SK-N-SH (cell line): ENCODE data around the gene GRK3. TPM values are rescaled to one million over a fixed set of nuclear protein-coding genes. Genes with fewer than 3 reads are reported as not detected.

Experiments used
- CTCF ChIA-PET: fragments of 300-600, 350-600 bp; formaldehyde crosslinking; extraction: SDS; loops from one replicate; lab custom pipeline; 2021; lab: Yijun Ruan, JAX
- POLR2A ChIA-PET: fragments of 350-600 bp; sonication (Branson Sonifier 250); formaldehyde crosslinking; extraction: SDS; loops from one replicate; lab custom pipeline; 2020; ENCODE audit warnings: antibody characterized with exemption, inconsistent platforms; lab: Yijun Ruan, JAX
- DNase-seq: peaks from one replicate; pipeline ENCODE4 v3.0.0; 2012
- H2AFZ ChIP-seq: fragments of 200-600 bp; sonication (generic); 2 replicates; pipeline ENCODE4 v1.8.1; 2016; ENCODE audit warnings: antibody characterized with exemption, mild to moderate bottlenecking, low read depth
- H3F3A ChIP-seq: fragments of 200-600 bp; sonication (generic); replicated peaks from 2 replicates; pipeline ENCODE3; 2016; ENCODE audit warnings: antibody characterized with exemption, mild to moderate bottlenecking; ENCODE audit not compliant: insufficient read depth
- H3K27ac ChIP-seq, 2 experiments: fragments of 200-500 bp in 1 of 2; fragments of 200-600 bp in 1 of 2; sonication (Bioruptor generic) in 1 of 2; sonication (generic), shearing (Covaris generic) in 1 of 2; 2 replicates each; pipeline versions ENCODE4 v1.5.1 to v1.6.1; 2014 to 2016; ENCODE audit warnings: low read depth in 2 of 2, inconsistent platforms in 1 of 2, low read length in 1 of 2, mild to moderate bottlenecking in 1 of 2, mixed read lengths in 1 of 2
- H3K27me3 ChIP-seq: fragments of 200-600 bp; sonication (generic), shearing (Covaris generic); 2 replicates; pipeline ENCODE4 v1.6.1; 2016; ENCODE audit warnings: mixed run types; ENCODE audit not compliant: insufficient read depth
- H3K36me3 ChIP-seq, 2 experiments: fragments of 200-500 bp in 1 of 2; fragments of 200-600 bp in 1 of 2; sonication (Bioruptor generic) in 1 of 2; sonication (generic) in 1 of 2; replicated peaks in 1 of 2; 2 replicates each; pipeline versions ENCODE3 to v1.5.1; 2014 to 2016; ENCODE audit warnings: low read length in 1 of 2, mild to moderate bottlenecking in 1 of 2; ENCODE audit not compliant: insufficient read depth in 2 of 2, control insufficient read depth in 1 of 2
- H3K4me1 ChIP-seq, 2 experiments: fragments of 200-500 bp in 1 of 2; fragments of 200-600 bp in 1 of 2; sonication (Bioruptor generic) in 1 of 2; sonication (generic), shearing (Covaris generic) in 1 of 2; 2 replicates each; pipeline versions ENCODE4 v1.5.1 to v1.6.1; 2014 to 2016; ENCODE audit warnings: low read depth in 1 of 2, low read length in 1 of 2, mixed run types in 1 of 2; ENCODE audit not compliant: insufficient read depth in 2 of 2, control insufficient read depth in 1 of 2
- H3K4me2 ChIP-seq: fragments of 200-600 bp; sonication (generic), shearing (Covaris generic); 2 replicates; pipeline ENCODE4 v1.6.1; 2017; ENCODE audit warnings: mixed run types
- H3K4me3 ChIP-seq, 2 experiments: fragments of 200-500 bp in 1 of 2; fragments of 200-600 bp in 1 of 2; sonication (Bioruptor generic) in 1 of 2; sonication (generic), shearing (Covaris generic) in 1 of 2; 2 replicates each; pipeline versions ENCODE4 v1.5.1 to v1.8.1; 2014 to 2016; ENCODE audit warnings: low read depth in 2 of 2, inconsistent platforms in 1 of 2, low read length in 1 of 2, mild to moderate bottlenecking in 1 of 2, mixed read lengths in 1 of 2, moderate library complexity in 1 of 2
- H3K79me2 ChIP-seq: fragments of 200-600 bp; sonication (generic); 2 replicates; pipeline ENCODE4 v1.8.1; 2017; ENCODE audit warnings: mild to moderate bottlenecking; ENCODE audit not compliant: insufficient read depth
- H3K9ac ChIP-seq: fragments of 200-600 bp; sonication (generic); 2 replicates; pipeline ENCODE4 v1.6.1; 2017; ENCODE audit warnings: mixed run types
- H3K9me2 ChIP-seq: fragments of 200-600 bp; sonication (generic); 2 replicates; pipeline ENCODE4 v1.6.1; 2017; ENCODE audit warnings: mixed run types
- H3K9me3 ChIP-seq: fragments of 200-600 bp; sonication (generic); 2 replicates; pipeline ENCODE4 v1.6.1; 2017; ENCODE audit warnings: mixed run types, mild to moderate bottlenecking, moderate library complexity
- H4K20me1 ChIP-seq: fragments of 200-600 bp; sonication (generic); 2 replicates; pipeline ENCODE4 v1.6.1; 2017; ENCODE audit warnings: mild to moderate bottlenecking, mixed run types; ENCODE audit not compliant: insufficient read depth
- CHD2 ChIP-seq: fragments of 150-350 bp; IDR thresholded peaks from 2 replicates; pipeline ENCODE4 v1.6.1; 2018; ENCODE audit warnings: low read length; ENCODE audit not compliant: partially characterized antibody
- JUND ChIP-seq: IDR thresholded peaks from 2 replicates; pipeline ENCODE4 v1.4.0; 2012
- NRF1 ChIP-seq: IDR thresholded peaks from 2 replicates; pipeline ENCODE4 v1.6.1; 2012; ENCODE audit warnings: low read depth, mild to moderate bottlenecking, low read length
- RAD21 ChIP-seq: IDR thresholded peaks from 2 replicates; pipeline ENCODE4 v1.6.1; 2012; ENCODE audit warnings: mild to moderate bottlenecking, low read length
- RCOR1 ChIP-seq: fragments of 150-350 bp; IDR thresholded peaks from 2 replicates; pipeline ENCODE4 v1.6.1; 2017; ENCODE audit warnings: antibody characterized with exemption, low read length
- RXRA ChIP-seq: IDR thresholded peaks from 2 replicates; pipeline ENCODE4 v1.4.0; 2012; ENCODE audit warnings: low read depth, mild to moderate bottlenecking, borderline replicate concordance
- SIN3A ChIP-seq: IDR thresholded peaks from 2 replicates; pipeline ENCODE4 v1.6.1; 2012; ENCODE audit warnings: low read depth, mild to moderate bottlenecking, low read length, moderate library complexity, borderline replicate concordance
- TCF12 ChIP-seq: IDR thresholded peaks from 2 replicates; pipeline ENCODE4 v1.4.0; 2012
- TEAD4 ChIP-seq: IDR thresholded peaks from 2 replicates; pipeline ENCODE4 v1.4.0; 2012; ENCODE audit warnings: mild to moderate bottlenecking, borderline replicate concordance; ENCODE audit not compliant: insufficient read depth
- YY1 ChIP-seq: IDR thresholded peaks from 2 replicates; pipeline ENCODE4 v1.4.0; 2012; ENCODE audit warnings: low read depth, mild to moderate bottlenecking
- WGBS: methylation state at CpG from one replicate; pipeline ENCODE4 v1.1.6; 2017; ENCODE audit warnings: low lambda C conversion rate; 5-methylcytosine and 5-hydroxymethylcytosine counted together
- polyA plus RNA-seq, 3 experiments: library from polyadenylated mRNA; depleted of rRNA; stranded (reverse); fragments of >200 nt; gene quantifications; 2 replicates each; pipeline ENCODE4 v1.2.3, GENCODE V29; 2012
- TF ChIP-seq, protein P1 (sequence below): IDR thresholded peaks from 2 replicates; pipeline ENCODE4 v1.4.0; 2012; ENCODE audit warnings: low read depth
- TF ChIP-seq, protein P2 (sequence below): IDR thresholded peaks from 2 replicates; pipeline ENCODE4 v1.4.0; 2012; ENCODE audit warnings: low read depth, borderline replicate concordance
- TF ChIP-seq, protein P3 (sequence below): IDR thresholded peaks from 2 replicates; pipeline ENCODE4; 2012

The GRK3 gene
- polyA plus RNA-seq, 1 of the 3 experiments (the other 2 are of a cell fraction): 1.3 TPM

DNA sequence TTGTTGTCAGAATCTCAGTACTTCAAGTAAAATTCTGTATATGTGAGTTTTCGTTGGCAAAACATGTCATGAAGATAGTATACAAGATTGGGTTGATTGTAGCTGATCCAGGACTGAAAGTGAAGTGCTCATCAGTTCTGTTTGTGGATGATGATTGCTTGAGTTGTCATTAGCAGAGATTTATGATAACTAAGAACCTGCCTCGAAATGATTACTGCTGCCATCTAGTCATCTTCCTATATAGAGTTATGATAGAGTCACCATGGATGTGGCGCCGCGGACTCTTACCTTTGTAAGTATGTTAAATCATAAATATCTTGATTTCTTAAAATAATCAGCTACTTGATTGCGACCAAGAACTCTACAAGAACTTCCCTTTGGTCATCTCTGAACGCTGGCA, 149.6 kb downstream of the GRK3 start:
- Histone ChIP-seq H3K27me3 (no peaks in the 10 kb centered on the region), H3K9ac (no peak overlapping the region), H4K20me1 (no peaks in the 10 kb centered on the region), H3K9me2 (no peaks in the 10 kb centered on the region), H3K4me3 (no peak overlapping the region), H3K9me3 (no peaks in the 10 kb centered on the region), H3K36me3 (peaks cover 0 to 41% of the 10 kb centered on the region in 2 experiments), H2AFZ (no peak overlapping the region), H3K79me2 (no peaks in the 10 kb centered on the region), H3K4me1 (no peaks in the 10 kb centered on the region; a peak in 2 of 4 replicates), H3K27ac (no peak overlapping the region), H3F3A (no peaks in the 10 kb centered on the region), H3K4me2 (no peak overlapping the region)
- WGBS: 81% methylated on average over 7 of the region's 7 CpGs
- ChIA-PET CTCF (interaction anchor here (0.8 to 3.5 kb wide), 8 partner anchors 9 to 512 kb away, joined by 3 to 18 read pairs (median 3); no protein-coding TSS in a partner anchor), POLR2A (no interaction called here)
- DNase-seq: no peak
- TF ChIP-seq SIN3A: no peak
- no peak for TF ChIP-seq TCF12
- no peak for TF ChIP-seq YY1
- no peak for TF ChIP-seq RAD21
- TF ChIP-seq, protein P1, sequence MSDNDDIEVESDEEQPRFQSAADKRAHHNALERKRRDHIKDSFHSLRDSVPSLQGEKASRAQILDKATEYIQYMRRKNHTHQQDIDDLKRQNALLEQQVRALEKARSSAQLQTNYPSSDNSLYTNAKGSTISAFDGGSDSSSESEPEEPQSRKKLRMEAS: no peak
- TF ChIP-seq, protein P2, sequence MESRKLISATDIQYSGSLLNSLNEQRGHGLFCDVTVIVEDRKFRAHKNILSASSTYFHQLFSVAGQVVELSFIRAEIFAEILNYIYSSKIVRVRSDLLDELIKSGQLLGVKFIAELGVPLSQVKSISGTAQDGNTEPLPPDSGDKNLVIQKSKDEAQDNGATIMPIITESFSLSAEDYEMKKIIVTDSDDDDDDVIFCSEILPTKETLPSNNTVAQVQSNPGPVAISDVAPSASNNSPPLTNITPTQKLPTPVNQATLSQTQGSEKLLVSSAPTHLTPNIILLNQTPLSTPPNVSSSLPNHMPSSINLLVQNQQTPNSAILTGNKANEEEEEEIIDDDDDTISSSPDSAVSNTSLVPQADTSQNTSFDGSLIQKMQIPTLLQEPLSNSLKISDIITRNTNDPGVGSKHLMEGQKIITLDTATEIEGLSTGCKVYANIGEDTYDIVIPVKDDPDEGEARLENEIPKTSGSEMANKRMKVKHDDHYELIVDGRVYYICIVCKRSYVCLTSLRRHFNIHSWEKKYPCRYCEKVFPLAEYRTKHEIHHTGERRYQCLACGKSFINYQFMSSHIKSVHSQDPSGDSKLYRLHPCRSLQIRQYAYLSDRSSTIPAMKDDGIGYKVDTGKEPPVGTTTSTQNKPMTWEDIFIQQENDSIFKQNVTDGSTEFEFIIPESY: no peak
- no peak for TF ChIP-seq RXRA
- TF ChIP-seq JUND: no peak
- no peak for TF ChIP-seq RCOR1
- no peak for TF ChIP-seq CHD2
- TF ChIP-seq TEAD4: no peak
- no peak for TF ChIP-seq NRF1

DNA sequence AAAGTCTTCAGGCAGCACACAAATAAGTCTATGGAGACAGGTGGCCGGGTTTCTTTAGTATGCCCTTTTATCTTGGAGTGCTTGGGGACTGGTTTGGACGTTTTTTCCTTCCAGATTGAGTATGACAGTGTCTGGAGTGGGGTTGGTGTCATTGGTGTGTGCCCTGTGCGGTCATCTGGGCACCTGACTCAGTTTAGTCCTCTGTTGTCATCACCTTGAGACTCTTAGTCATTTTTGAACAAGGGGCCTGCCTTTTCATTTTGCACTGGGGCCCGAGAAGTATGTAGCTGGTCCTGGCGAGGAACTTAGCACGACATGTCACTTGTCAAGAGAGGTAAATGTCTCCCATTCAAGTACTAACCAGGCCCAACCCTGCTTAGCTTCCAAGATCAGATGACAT, 150.3 kb downstream of the GRK3 start:
- Histone ChIP-seq H3K27me3 (no peaks in the 10 kb centered on the region), H2AFZ (no peak overlapping the region), H3K4me2 (no peak overlapping the region), H3K4me1 (no peaks in the 10 kb centered on the region; a peak in 2 of 4 replicates), H3K79me2 (no peaks in the 10 kb centered on the region), H3K9me3 (no peaks in the 10 kb centered on the region), H3K9ac (no peak overlapping the region), H3K36me3 (peaks cover 0 to 41% of the 10 kb centered on the region in 2 experiments), H3F3A (no peaks in the 10 kb centered on the region), H4K20me1 (no peaks in the 10 kb centered on the region), H3K9me2 (no peaks in the 10 kb centered on the region), H3K27ac (no peak overlapping the region), H3K4me3 (no peak overlapping the region)
- POLR2A ChIA-PET: no interaction called here
- whole genome bisulfite sequencing: 63% methylated on average over 6 of the region's 6 CpGs
- TF ChIP-seq, protein P3, sequence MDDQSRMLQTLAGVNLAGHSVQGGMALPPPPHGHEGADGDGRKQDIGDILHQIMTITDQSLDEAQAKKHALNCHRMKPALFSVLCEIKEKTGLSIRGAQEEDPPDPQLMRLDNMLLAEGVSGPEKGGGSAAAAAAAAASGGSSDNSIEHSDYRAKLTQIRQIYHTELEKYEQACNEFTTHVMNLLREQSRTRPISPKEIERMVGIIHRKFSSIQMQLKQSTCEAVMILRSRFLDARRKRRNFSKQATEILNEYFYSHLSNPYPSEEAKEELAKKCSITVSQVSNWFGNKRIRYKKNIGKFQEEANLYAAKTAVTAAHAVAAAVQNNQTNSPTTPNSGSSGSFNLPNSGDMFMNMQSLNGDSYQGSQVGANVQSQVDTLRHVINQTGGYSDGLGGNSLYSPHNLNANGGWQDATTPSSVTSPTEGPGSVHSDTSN: no peak
- CTCF ChIA-PET: interaction anchor here (0.8 to 3.5 kb wide), 7 partner anchors 9 to 512 kb away, joined by 3 to 18 read pairs (median 3); no protein-coding TSS in a partner anchor
- DNase-seq: no peak
